ENCODE data around the gene TMEM234.

Gene TMEM234

DNA sequence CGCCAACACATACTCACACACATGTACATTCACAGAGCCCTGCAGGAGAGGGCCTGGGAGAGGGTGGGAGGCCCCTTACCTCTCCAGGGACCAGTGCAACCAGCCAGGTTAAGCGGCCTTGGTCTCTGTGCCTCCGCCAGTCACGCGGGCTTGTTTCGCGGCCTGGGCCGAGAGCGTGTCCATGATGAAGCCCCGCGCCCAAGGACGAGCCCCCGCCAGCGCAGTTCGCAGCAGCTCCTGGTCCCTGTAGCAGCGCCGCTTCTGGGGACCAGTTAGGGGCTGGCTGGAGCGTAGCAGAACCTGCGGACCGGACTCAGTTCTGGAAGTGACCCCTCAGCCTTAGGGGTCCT is 17.6 kb upstream of the TMEM234 start:
- DNase-seq (ENCODE audit: low spot score) = no peak

DNA sequence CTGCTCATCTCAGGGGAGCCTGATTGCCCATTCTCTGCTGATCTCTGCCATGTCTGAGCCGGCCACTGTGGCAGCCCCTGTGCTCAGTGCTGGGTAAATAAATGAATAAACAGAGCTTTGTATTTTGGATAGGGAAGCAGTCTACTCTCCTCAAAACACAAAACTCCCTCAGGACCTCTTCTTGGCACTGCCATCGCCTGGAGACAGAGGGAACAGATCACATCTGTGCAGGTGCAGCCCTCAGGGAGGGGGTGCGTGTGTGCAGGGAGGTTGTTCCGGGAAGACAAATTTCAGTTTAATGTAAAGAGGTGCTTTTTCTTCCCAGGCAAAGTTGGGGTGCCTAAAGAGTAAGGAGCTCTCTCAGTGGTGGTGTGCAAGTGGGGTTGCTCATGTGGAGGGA is 17.2 kb upstream of the TMEM234 start:
- no peak for DNase-seq (ENCODE audit: low spot score)

DNA sequence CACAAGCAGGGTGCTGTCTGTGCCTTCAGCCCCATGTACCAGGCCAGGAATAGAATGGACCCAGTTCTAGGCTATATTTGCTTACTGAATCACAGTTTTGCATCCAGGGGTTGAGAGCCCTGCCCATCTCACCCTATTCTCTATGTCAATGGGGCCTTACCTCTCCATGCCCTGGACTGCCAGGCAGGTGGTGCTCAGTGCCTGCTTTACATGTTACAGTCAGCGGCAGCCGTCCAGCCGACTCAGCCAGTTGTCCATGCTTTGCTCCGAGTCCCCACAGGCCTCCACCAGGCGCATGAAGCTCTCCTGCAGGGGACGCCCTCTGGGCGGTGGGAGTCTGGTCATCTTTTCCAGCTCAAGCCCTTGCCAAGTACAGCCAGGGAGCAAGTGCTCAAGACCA is 12.6 kb upstream of the TMEM234 start:
- DNase-seq (ENCODE audit: low spot score) = peak; percentile 51

DNA sequence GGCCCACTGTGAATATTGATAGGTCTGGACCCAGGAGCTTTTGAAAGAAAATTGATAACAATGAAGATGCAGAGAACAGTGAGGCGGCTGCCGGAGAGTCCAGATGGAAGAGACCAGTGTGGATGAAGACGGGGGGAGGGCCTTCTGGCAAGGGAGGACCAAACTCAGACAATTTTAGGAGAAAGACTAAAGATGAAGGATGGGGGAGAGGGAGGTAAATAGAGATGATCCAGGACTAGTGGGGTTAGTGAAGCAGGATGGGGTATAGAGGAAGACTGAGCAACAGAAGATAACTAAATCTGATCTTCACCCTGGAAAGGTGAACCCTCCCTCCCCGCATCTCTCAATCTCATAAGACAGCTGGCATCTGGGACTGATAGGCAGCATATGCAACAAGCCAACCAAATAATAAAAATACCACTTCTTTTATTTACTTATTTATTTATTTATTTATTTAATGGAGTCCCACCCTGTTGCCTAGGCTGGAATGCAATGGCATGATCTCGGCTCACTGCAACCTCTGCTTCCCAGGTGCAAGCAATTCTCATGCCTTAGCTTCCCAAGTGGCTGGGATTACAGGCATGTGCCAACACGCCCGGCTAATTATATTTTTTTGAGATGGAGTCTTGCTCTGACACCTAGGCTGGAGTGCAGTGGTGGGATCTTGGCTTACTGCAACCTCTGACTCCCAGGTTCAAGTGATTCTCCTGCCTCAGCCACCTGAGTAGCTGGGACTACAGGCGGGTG is 10.6 kb upstream of the TMEM234 start:
- no peak for DNase-seq (ENCODE audit: low spot score)

DNA sequence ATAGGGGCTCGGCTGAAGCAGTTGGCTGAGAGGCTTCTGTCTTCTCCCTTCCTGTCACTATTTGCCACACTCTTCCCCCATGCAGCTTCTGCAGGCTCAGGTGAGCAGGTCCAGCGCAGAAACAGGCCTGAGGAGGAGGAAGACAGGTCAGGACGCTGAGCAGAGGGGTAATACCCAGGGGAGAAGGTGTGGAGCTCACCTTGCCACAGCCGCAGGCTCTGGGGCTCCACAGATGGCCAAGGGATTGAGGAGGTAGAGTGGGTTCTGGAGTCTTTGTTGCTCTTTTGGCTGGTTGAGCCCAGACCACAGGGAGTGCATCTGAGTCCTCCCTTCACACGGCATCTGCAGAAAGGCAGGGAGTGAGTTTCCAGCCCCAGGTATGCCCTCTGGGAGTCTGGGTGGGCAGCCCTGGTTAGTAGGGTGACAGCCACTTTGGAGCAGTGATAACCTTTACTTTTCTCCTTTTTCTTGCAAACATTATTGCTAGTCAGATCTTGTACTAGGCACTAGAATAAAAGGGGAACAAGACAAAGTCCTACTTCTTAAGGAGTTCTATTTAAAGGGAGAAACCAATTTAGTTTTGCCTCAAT is 9.8 kb upstream of the TMEM234 start:
- no peak for DNase-seq (ENCODE audit: low spot score)

DNA sequence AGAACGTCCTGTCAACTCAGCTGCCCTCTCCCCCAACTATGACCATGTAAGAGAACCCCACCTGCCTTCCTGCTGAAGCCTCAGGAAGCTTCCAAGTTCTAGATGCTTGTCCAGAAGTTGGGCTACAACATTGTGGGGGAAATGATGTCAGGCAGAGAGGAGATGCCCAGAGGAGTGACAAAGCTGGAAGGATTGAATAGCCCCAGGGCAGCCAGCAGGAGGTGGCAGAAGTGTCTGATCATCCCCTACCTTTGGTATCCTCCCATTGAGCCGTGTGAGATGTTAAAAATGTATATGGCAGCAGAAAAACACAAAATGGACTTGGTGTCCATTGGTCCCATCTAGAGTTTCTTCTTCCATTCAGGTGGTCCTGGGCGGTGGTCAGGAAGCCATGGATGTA is 6.6 kb upstream of the TMEM234 start:
- DNase-seq (ENCODE audit: low spot score) = no peak

DNA sequence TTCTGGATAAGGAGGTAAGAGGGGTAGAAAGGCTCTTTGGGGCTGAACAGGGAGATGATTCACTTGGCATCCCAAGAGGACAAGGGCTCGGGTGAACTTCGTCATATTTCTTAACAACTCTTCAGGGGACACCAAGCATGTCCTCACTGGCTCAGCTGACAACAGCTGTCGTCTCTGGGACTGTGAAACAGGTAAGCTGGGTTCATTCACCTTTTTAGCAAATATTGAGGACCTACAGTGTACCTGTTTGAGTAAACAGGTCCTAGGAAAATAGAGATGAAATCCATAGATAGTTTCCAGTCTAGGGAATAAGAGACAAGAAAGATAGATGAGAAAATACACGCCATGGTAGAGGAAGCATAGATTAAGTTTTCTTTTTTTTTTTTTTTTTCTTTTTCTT is 2.1 kb upstream of the TMEM234 start:
- no peak for DNase-seq (ENCODE audit: low spot score)

DNA sequence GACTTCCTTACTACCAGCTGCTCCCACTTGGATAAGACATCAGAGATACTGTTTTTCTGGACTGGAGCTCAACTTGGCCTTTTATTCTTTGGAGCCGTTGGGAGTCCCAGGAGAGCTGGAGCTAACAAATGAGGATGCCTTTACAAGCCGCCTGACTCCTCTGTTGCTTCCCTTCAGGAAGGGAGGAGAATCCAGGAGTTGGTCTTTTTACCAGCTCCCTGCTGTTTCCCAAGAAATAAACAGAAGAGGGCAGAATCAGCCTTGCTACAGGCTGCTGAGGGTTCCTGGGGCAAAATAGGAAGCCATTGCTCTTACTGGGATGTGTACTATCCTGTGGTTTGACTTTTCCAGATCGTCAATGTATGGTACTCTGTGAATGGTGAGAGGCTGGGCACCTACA is 1.5 kb upstream of the TMEM234 start:
- DNase-seq (ENCODE audit: low spot score) = no peak

DNA sequence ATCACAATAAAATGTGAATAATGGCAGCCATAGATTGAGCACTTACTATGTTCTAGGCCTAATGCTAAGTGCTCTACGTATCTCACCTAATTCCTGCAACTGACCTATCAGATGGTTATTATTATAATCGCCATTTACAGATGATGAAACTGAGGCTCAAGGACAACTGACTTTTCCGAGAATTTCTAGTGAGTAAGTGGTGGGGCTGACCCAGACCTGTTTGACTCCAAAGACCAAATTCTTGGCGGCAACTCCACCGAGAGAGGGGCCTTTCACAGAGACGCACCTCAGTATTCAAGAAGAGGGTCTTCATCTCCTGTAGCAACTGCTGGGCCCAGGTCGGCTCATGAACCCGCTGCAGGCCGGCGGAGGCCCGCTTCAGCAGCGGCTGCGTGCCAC is 573 bp downstream of the TMEM234 start:
- no peak for DNase-seq (ENCODE audit: low spot score)

DNA sequence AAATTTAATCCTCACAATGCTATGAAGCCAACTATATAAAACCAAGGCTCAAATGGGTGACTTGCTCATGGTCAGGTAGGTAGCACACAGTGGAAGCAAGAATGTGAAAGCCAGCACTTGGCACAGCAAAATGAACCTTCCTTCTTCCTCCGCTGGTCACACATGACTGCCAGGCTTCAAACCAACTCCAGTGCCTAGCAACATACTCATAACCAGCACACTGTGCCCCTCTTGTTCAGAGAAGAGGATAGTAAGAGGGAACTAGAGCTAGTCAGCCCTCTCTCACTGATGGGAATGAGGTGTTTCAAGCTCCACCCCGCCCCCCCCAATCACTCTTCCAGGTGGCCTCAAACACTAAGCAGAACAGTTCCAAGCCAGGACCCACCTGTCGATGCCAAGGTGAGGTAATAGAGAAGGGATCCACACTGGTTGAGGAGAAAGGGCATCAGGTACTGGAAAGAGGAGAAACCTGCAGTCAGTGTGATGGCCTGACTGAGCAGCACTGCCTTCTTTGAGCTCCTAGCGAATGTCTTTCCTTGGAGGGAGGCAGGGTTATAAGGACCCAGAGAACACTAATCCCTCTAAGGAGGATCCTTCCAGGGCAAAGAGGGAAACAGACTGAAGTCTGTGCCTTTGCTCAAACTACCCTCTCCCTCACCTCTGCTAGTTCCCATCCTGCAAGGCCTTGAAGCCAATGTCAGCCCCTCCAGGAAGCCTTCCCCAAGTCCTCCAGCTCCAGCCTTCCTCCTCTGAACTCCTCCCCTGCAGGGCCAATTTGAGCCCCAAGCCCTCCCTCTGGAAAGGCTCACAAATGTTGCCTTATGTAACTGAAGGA is 1.2 kb downstream of the TMEM234 start:
- DNase-seq (ENCODE audit: low spot score) = no peak

DNA sequence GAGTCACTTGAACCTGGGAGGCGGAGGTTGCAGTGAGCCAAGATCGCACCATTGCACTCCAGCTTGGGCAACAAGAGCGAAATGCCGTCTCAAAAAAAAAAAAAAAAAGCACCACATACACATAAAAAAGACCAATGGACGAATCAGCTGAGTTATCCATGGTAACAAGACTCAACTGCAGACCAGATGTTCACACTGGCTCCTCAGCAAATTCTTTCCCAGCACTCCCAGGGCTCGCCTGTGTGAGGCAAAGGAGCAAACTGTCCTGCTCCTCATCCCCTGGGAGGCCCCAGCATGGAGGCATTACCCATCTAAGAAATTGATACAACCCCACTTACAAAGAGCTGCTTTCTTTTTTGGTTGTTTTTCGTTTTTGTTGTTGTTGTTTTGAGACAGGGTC is 3.1 kb downstream of the TMEM234 start:
- no peak for DNase-seq (ENCODE audit: low spot score)

DNA sequence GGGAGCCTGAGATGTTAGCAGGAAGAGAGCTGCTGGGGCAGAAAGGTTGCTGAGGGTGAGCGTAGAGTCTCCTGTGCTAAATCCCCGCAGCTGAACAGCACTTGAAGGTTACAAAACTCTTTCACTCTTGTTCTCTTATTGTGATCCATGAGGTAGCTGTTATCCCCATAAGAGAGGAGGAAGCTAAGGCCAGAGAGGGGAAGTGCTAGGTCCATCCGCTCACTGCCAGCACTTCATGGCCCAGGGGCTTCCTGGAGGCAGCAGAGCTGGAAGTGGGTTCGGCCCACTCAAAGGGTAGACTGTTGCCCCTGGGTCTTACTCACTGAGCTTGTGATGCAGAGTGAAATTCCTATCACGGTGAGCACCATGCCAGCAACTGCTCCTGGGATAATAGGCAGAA is 5.6 kb downstream of the TMEM234 start:
- no peak for DNase-seq (ENCODE audit: low spot score)

DNA sequence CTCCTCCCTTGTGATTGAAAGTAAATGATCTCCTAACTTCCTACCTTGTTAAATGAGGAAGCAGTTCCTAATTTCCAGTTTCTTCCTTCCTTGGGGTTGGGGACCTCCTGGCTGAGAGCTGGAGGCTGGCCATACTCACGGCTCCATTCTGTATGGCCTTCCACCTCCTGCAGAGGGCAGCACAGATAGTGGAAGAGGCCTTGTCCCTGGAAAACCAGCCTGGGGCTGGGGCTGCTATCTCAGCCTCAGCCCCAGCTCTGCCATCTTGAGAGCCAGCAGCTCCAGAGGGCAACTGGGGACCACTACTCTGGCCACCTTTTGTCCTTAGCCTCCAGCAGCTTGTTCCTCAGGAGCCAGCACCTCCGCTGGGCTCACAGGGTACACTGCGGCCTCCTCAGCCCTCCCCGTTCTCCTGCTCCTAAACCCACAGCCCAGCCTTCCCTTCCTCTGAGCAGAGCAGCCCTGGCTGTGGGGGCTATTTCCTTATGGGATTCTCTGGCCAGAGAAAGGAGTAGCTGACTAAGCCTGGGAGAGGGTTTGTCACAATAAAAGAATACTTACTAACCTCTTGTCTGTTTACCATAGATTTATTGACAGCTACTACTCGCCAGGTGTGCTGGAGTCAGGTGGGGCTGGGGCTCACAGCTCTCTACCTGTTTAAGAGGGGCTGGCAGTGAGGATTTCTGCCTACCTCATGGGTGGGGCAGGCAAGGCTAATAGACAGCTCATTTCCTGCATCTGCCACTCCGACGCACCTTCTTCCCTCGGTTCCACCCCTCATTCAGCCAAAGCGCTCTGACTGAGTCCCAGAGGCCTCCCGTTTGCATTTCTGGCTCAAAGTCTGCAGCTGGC is 6.3 kb downstream of the TMEM234 start:
- peak; percentile 64 for DNase-seq (ENCODE audit: low spot score)

DNA sequence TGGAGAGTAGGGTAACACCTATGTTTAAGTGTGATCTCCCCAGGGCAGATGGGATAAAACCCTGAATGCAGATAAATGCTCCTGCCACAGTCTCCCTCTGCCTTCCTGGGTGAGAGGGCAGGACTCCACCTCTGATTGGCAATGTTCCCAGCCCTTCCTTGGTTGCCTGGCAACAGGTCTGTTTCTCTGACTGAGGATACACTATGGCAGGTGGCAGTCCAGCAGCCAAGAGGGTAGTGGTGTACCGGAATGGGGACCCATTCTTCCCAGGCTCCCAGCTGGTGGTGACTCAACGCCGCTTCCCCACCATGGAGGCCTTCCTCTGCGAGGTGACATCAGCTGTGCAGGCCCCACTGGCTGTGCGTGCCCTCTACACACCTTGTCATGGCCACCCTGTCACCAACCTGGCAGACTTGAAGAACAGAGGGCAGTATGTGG is 13.2 kb downstream of the TMEM234 start, which contains the start of gene DCDC2B:
Gene DCDC2B (plus strand): TSS at position 199 of the 438 bp plus-strand sequence. CDS start 5 bp downstream, at position 204.
- DNase-seq (ENCODE audit: low spot score) = peak; percentile 54

DNA sequence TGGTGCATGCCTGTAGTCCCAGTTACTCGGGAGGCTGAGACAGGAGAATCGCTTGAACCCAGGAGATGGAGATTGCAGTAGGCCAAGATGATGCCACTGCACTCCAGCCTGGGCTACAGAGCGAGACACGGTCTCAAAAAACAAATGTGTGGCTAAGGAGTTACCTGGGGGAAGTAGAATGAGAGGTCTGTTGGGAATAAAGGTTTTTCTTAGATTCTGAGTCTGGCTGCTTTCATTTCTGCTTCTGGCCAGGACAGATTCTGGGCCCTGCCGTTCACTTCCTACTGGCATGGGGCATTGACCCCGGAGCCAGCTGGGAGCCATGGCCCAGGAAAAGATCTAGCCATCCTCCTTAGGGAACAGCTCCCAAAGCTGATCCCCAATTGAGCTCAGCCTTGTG is 13.7 kb downstream of the TMEM234 start:
- DNase-seq (ENCODE audit: low spot score) = no peak

DNA sequence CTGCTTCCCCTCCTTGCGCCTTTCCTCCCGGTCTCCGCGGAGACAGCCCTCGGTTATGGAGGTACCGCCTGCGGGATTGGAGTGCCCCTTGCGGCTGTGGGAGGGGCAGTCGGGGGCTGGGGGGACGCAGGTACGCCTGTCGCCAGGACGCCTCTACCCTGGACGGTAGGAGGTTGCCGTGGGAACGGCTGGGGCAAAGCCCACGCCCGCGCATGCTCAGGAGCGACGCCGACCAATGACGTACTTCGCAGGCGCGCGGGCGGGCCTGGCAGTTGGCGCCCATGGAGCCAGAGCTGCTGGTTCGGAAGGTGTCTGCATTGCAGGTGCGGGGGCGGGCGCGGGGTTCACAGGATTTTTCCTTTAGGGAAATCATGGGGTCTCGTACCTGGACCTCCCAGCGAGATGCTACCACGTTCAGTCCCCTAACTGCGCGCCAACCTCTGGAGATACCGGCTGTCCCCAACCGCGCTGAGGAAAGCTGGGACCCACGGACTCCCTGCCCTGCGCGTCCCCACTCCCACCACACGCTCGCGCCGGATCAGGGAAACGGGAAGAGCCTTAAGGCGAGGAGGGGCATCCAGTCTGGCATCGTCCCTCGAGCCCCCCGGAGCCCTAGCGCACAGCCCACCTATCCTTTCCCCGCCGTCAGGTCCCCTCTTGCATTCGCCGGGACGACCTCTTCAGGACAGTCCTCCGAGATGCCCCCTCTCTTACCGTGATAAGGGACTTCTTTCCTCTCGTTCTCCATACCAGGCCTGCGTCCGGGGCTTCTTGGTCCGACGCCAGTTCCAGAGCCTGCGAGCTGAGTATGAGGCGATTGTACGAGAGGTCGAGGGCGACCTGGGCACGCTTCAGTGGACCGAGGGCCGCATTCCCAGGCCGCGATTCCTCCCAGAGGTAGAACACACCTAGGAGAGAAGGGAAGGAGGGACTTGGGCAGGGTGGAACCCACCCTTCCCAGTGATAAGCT is 16.5 kb downstream of the TMEM234 start, which contains the start of gene IQCC:
Gene IQCC (plus strand): TSS at position 271 of the 970 bp plus-strand sequence. CDS start 11 bp downstream, at position 282.
- DNase-seq (ENCODE audit: low spot score) = peak; percentile 87

DNA sequence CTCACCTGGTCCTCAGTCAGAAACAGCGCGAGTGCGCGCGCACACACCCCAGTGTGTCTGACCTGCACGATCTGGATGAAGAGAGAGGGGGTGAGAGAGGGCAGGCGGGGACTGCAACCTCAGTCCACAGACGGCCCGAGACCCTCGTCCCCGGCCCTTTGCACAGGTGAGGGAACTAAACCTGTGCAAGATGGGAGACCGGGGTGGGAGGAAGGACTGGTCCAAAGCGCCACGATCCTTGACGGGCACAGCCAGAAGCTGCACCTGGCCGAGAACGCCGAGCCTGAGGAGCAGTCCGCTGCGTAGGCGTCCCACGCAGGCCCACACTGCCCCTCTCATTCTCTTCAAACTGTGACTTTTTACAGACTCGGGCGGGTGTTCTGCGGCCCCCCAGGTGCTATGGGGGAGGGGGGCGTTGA is 17.2 kb downstream of the TMEM234 start:
- no peak for DNase-seq (ENCODE audit: low spot score)

DNA sequence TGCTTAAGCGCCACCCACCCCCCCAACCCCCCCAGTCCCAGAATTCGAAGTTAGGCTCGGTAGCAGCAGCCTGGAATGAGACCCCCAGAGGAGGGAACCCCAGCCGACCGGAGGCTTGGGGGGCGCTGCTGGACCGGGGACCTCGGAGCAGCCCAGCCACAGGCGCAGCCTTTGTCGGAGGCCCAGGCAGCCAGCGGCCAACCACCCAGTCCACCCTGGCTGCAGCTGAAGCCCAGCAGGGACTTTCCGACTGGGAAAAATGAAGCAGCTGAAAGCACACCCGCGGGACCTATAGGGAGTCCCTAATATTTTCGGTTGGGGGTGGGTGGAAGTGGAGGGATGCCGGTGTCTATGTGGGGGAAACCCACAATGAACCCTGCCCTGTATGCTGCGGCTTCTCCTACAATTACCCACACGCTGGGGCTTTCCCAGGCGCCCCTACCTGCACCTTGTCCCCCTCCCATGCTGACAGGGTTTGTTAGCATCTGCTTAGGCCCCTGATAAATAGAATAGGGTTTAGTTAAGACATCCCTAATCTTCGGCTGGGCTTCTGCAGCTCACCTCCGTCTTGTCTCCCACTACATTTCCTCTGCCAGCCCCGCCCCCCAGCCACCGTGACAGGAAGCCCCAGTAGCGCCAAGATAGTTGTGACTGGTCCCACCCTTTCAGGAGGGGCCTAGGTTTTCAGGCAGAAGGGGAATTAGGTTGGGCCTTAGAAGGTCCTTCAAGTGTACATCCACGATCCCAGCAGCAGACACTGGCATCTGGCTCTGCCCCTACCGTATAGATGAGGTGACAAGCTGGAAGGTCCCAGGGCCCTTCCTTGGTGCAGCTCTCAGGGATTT is 20.9 kb downstream of the TMEM234 start:
- DNase-seq (ENCODE audit: low spot score) = peak; percentile 76

DNA sequence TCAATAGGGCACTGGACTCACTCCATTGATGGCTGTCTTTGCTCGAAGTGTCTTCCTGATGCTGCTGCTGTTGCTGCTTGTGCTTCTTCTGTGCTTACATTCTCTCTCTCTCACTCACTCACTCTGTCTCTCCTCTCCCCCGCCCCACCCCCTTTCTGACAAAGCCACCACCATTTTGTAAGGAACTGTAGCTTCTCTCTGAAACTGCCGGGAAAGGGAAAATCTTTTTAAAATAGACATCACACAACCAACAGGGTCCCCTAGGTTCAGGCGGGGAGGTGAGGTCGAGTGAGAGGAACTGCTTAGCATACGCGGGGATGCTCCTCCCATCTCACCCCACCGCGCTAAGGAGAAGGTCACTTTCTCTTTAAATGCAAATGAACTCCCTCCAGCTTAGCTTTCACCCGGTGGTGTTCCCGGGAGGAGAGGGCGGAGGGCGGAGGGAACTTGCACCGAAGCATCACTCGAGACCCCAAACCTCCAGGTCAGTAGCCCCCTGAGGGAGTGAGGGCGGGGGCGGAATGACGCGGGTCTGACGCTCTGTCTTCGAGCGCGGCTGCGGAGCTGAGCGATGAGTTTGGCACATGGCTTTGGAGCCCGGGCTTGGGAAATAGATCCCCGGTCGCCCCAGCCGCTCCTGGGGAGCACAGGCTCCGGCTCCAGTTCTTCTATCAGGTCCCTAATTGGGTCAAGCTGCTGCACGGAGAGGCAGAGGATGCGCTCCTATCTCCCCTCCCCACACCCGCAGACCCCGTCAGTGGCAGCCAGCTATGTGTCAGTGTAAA is 21.7 kb downstream of the TMEM234 start, which contains the start of gene CCDC28B:
Gene CCDC28B (plus strand): TSS at position 370 of the 785 bp plus-strand sequence. CDS start 1,341 bp downstream, outside the sequence.
- DNase-seq (ENCODE audit: low spot score) = peak; percentile 88
